ENCODE results near the gene CFAP99. TPM values are rescaled to one million over a fixed set of nuclear protein-coding genes. Genes with fewer than 3 reads are reported as not detected.

The CFAP99 gene
- total and polyA plus RNA-seq, 9 of the 15 experiments (the other 6 are each of a cell fraction or from before 2014, with no cell fraction given) = 0.07 to 0.18 (median 0.09) TPM; not detected in 6

- intact Hi-C loops (cut with micrococcal nuclease) = loop anchor here (2.0 to 10.0 kb wide), 5 partner anchors 38 to 548 kb away; partner anchors contain the start of genes HAUS3, MXD4, NSD2 and POLN
- Histone ChIP-seq H3K9me1 (ENCODE audit: control insufficient read depth, insufficient read depth, low read length) (no peaks in the 10 kb centered on the region), H3K9me3 (replicated peaks; ENCODE audit: control insufficient read depth, insufficient read depth, low read depth, low read length) (no peaks in the 10 kb centered on the region), H3K36me3 (ENCODE audit: control insufficient read depth, insufficient read depth, low read length) (no peaks in the 10 kb centered on the region), H4K20me1 (replicated peaks; ENCODE audit: control insufficient read depth, insufficient read depth, low read length) (no peaks in the 10 kb centered on the region), H3K4me2 (ENCODE audit: insufficient read depth, low read length) (peak overlapping the region; percentile 87), H2AFZ (ENCODE audit: low read depth, low read length) (peak overlapping the region; percentile 20; the same call in 1 of the 2 replicates), H3K4me3 (no peak overlapping the region), H3K9ac (ENCODE audit: insufficient read depth in 1 of 2, low read depth in 2 of 2, low read length in 2 of 2) (peak overlapping the region; percentile 15 to 35; a peak in 1 of 4 replicates), H3K79me2 (ENCODE audit: control insufficient read depth, insufficient read depth, low read length) (peaks cover 36% of the 10 kb centered on the region), H3K27me3 (ENCODE audit: control insufficient read depth in 2 of 2, insufficient read depth in 2 of 2, low read length in 2 of 2) (no peaks in the 10 kb centered on the region; a peak in 1 of 5 replicates), H3K4me1 (replicated peaks in 1 of 2; ENCODE audit: control insufficient read depth in 2 of 2, insufficient read depth in 2 of 2, low read length in 2 of 2) (peaks cover 25 to 57% of the 10 kb centered on the region in 2 experiments), H3K27ac (ENCODE audit: extremely low read depth, low read depth, low read length) (no peak overlapping the region)
- peak in 2 of 4 experiments; percentile 30 to 62 for DNase-seq (ENCODE audit: extremely low read depth in 1 of 4, low spot score in 3 of 4)
- ChIA-PET POLR2A (interaction anchor here (0.6 to 1.5 kb wide), 3 partner anchors 16 to 58 kb away, joined by 3 read pairs; no protein-coding TSS in a partner anchor), CTCF (ENCODE audit: low intra/inter-chr PET ratio) (no interaction called here)
- no peak for ATAC-seq
- BruUV-seq (replicated peaks) = no TSS peak
- FAIRE-seq = no peak
- in situ Hi-C loops (cut with MboI) = no loop called here
- WGBS (ENCODE audit: insufficient coverage, low coverage, missing lambda C conversion rate) = under 1% methylated on average over 9 of the region's 9 CpGs
- TF ChIP-seq EWSR1 (IDR thresholded peaks at IDR 0.05; ENCODE audit: borderline replicate concordance, low read depth, partially characterized antibody) (no peak), ZNF224 (CRISPR knock-in tag; IDR thresholded peaks at IDR 0.05) (no peak), BHLHE40 (IDR thresholded peaks at IDR 0.05; ENCODE audit: low read length) (peak; percentile 61), DMBX1 (CRISPR knock-in tag; IDR thresholded peaks at IDR 0.05; ENCODE audit: borderline replicate concordance) (no peak), MNT (conservative IDR thresholded peaks at IDR 0.05) (peak in 1 of 2 experiments; percentile 30; a peak in 1 of 4 replicates), ESRRA (IDR thresholded peaks at IDR 0.05; ENCODE audit: borderline replicate concordance, low read depth) (peak; percentile 97), GATA2 (CRISPR knock-in tag; IDR thresholded peaks at IDR 0.05) (no peak), RFX5 (IDR thresholded peaks at IDR 0.05; ENCODE audit: low read depth, low read length) (no peak), ZNF143 (CRISPR knock-in tag; IDR thresholded peaks at IDR 0.05) (no peak), ZKSCAN8 (CRISPR knock-in tag; IDR thresholded peaks at IDR 0.05) (no peak), ZFPM2 (CRISPR knock-in tag; IDR thresholded peaks at IDR 0.05) (no peak), MCM2 (IDR thresholded peaks at IDR 0.05; ENCODE audit: low read depth) (no peak), FOXJ3 (CRISPR knock-in tag; IDR thresholded peaks at IDR 0.05) (no peak), USF1 (CRISPR knock-in tag; IDR thresholded peaks at IDR 0.05) (peak; percentile 85), TRIM28 (IDR thresholded peaks at IDR 0.05) (no peak), TSC22D4 (tag; IDR thresholded peaks at IDR 0.05) (no peak), TCF7 (IDR thresholded peaks at IDR 0.05; ENCODE audit: borderline replicate concordance) (no peak), EP300 (IDR thresholded peaks at IDR 0.05; ENCODE audit: low read length) (peak; percentile 27; the same call in 1 of the 2 replicates), NCOA6 (IDR thresholded peaks at IDR 0.05) (no peak)
- TF ChIP-seq, protein P1, sequence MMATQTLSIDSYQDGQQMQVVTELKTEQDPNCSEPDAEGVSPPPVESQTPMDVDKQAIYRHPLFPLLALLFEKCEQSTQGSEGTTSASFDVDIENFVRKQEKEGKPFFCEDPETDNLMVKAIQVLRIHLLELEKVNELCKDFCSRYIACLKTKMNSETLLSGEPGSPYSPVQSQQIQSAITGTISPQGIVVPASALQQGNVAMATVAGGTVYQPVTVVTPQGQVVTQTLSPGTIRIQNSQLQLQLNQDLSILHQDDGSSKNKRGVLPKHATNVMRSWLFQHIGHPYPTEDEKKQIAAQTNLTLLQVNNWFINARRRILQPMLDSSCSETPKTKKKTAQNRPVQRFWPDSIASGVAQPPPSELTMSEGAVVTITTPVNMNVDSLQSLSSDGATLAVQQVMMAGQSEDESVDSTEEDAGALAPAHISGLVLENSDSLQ (IDR thresholded peaks at IDR 0.05) = peak; percentile 56
Observed at GRCh38 chr4:2419814-2420213, 1.1 kb downstream of the CFAP99 start.

Data from K562 (cell line).